GM18868 (cell line): ENCODE results near the gene SQOR.

Experiments used
- ATAC-seq: cut with Tn5 transposase; IDR thresholded peaks from one replicate; pipeline ENCODE4 v1.9.1; 2021; ENCODE audit warnings: mild to moderate bottlenecking, moderate library complexity; ENCODE audit not compliant: unreplicated experiment

SQOR gene

GRCh38 chr15:45634432-45635190 lies at the start of gene SQOR:
Gene SQOR (plus strand): TSS chr15:45635029. CDS start chr15:45658924, 23,895 bp downstream.
- ATAC-seq, result peak; percentile 68

GRCh38 chr15:45585069-45585791 lies 49.6 kb upstream of the SQOR start:
- ATAC-seq, result no peak

DNA sequence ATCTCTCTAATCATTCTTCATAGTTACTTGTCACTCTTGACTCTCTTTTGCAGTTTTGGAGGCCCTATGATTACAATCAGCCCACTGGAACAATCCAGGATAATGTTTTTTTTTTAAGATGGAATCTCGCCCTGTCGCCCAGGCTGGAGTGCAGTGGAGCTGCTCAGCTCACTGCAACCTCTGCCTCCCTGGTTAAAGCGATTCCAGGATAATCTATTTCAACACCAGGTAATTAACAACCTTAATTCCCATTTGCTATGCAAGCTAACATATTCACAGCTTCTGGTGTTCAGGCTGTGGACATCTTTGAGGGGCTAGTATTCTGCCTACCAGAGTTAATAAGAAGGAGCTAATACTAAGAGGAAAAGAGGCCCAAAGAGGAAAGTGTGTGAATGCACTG lies 48.7 kb upstream of the SQOR start:
- no peak for ATAC-seq

DNA sequence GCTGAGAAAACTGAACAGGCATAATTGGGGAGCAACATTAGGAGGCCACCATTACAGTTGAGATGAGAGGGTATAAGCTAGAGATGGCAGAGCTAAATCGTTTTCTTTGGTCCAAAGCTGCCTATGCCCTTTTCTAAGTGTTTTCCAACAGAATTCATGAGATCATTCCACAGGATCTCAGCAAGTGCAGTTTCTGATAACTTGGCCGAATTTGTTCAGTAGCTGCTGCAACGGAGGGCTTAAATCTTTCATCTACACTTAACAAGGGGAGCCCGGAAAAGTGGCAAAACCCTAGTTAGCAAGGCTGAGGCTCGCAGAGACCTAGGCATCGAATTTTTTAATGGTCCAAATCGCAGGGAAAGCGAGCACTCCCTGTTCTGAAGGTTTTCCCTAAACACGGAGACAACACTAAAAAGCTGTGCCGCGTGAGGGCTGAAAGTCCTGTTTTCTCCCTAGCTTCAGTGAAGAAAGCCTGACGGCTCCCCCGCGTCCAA lies 48.2 kb upstream of the SQOR start:
- ATAC-seq, result no peak

DNA sequence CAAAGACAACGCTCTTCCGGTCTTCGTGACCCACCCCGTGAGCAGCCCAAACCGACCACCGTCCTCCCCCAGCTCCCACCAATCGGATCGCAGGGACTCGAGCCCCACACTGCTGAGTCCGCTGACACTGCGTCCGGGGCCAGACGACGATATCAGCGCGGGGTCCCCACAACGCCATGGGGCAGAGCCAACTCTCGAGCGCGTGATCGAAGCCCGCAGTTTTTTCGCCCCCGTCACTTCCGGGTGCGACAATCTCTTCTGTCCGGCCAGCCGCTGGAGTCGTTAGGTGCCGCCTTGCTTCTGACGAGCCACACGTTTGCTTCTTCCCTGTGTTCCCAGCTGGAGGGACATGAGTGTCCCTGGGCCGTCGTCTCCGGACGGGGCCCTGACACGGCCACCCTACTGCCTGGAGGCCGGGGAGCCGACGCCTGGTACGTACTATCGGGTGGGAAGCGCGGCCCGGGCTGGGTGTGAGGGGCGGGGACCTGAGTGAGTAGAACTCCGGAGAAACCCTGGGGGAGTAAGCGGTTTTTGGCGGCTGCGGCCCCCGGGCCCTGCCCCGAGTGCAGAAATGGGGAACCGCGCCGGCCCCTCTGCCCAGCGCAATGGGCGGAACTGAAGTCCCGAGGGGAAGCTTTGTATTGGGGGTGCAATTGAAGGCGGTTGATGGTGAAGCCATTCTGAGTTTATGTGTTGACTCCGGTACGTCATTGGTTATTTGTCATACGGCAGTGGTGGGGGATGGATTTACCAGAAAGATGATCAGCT lies 47.5 kb upstream of the SQOR start, which contains the start of gene BLOC1S6:
Gene BLOC1S6 (plus strand): TSS at position 285 of the 768 bp plus-strand sequence. CDS start 65 bp downstream, at position 350.
- ATAC-seq, result peak; percentile 83

DNA sequence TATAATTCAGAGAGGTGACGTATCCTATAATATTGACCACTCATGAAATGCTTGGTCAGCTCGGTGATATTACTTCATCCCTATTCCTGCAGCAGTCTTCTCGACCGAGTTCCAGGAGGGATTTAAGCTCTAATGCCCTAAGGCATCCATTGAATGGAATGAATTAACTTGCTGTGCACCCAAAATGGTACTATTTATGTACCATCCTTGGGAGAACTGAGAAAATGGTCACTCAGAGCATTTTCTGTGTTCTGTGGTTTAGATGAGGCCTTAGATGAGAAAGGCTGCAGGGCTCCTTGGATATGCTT lies 47.0 kb upstream of the SQOR start:
- no peak for ATAC-seq

GRCh38 chr15:45588219-45588875 lies 46.5 kb upstream of the SQOR start:
- ATAC-seq, result no peak

GRCh38 chr15:45589256-45589655 lies 45.6 kb upstream of the SQOR start:
- ATAC-seq, result no peak

- no peak for ATAC-seq
Observed at GRCh38 chr15:45594319-45594718, 40.5 kb upstream of the SQOR start.

DNA sequence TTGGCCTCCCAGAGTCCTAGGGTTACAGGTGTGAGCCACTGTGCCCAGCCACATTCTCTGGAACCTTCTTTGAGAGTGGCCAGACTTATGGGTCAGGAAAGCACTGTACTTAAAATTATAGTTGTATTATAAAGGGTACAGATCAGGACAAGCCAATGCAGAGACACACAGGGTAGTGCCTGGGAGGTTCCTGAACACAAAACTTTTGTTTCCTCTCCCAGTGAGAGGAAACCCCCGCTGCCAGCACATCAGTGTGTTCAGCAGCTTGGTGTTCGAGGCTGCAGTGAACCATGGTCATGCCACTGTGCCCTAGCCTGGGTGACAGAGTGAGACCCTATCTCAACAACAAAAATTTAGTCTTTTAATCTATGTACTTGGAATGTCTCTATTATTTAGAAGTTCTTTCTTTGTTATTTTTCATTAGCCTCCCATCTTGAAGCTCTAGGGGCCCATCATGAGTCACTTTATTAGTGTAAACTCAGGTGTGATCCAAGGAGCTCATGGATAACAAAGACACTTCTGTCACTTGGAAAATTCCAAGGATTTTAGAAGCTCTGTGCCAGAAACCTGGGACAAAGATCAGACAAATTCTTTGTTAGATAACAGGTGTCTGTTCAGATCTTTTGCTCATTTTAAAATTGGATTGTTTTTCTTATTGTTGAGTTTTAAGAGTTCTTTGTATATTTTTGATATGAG lies 39.8 kb upstream of the SQOR start:
- ATAC-seq, result no peak

DNA sequence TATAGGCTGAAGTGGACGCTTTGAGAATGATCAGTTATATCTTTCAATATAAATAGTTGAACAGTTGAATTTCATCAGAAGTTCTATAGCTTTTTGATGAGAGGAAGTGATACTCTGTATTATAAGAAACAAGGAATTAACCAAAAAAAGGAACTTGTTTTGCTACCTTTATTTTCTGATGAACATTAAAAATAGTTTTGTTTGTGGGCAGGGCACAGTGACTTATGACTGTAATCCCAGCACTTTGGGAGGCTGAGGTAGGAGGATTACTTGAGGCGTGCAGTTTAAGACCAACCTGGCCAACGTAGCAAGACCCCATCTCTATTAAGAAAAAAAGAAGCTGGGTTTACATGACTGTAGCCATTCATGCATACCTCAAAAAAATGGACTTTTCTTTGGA lies 30.9 kb upstream of the SQOR start:
- no peak for ATAC-seq

- no peak for ATAC-seq
Observed at GRCh38 chr15:45604326-45604725, 30.5 kb upstream of the SQOR start.

DNA sequence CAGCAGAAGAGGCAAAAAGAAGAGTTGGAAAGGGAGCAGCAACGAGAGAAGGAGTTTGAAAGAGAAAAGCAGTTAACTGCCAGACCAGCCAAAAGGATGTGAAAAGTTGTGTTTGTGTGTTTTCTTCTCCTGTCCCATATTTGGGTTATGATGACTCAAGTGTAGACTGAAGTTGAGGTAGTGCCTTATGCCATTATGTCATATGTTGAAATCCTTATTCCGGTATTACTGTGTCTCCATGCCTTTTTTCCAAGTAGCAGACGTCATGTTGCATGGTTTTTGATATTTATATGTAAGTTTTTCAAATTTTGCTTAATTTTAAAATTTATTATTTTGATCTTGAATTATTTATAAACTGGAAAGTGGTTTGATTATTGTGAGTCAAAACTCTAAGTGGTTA lies 28.4 kb upstream of the SQOR start:
- ATAC-seq, result no peak

DNA sequence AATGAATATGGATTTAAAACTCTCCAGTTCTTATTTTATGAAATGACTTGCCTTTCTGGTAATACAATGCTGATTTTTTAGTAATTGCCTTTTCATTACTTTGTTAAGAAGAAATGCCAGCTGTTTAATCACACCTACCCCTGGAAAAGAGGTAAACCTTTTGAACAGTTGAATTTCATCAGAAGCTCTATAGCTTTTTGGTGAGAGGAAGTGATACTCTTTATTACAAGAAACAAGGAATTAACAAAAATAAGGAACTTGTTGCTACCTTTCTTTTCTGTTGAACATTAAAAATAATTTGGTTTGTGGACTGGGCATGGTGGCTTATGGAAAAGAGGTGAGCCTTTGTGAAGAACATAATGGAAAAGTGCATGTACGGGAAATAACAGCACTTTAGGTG lies 28.0 kb upstream of the SQOR start:
- no peak for ATAC-seq

DNA sequence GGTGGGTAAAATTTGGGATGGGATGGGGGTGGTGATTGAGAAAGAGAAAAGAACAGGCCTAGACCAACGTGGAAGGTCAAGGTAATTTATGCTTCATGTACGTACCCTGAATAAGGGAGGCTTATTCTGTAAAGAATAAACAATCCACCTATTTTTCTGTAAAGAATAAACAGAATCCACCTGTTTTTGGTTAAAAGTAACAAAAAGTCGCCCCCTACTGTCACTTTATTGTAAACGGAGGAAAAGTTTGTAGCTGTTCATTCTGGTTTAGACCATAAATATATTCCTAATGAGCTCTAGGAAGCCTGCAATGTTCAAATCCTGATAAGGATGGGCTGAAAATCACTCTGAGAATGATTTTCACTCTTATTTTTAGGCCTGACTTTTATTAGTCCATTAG lies 23.5 kb upstream of the SQOR start:
- ATAC-seq, result no peak

GRCh38 chr15:45612790-45613415 lies 21.9 kb upstream of the SQOR start:
- ATAC-seq, result peak; percentile 40

DNA sequence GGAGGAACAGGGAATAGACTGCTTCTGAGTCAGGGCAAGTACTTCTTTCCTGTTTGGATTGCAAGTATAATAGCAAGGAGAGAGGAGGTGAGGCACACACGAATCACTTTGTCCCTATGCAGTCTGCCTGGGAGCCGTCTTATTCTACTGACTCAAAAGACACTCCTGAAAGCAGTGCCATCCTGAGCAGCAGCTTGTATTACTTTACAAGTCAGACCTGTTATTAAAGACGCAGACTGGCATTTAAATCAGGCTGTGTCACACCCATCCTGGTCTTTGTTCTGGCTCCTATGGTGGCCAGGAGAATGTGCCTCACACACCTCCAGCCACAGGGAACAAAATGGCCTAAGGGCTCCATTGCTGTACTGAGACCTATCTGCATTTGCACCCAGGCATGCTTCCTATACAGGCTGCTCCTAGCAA lies 17.9 kb upstream of the SQOR start:
- ATAC-seq, result no peak

DNA sequence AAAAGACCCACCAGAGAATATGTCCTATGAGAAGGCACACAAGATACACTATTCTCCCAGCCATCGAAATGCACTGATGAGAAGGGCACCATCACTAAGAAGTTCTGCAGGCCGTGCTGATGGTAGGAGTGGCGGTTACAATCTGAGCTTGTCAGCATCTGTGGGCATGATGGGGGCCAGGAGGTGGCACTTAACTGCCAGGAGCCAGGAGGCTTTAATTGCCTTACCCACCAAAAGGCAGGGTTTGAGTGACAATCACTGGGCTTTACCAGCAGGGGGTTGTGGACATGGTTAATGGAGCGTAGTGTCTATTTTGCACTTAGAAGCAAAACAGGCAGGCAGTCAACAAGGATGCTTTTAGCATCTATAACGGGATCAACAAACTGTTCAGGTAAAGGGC lies 16.0 kb upstream of the SQOR start:
- ATAC-seq, result no peak

DNA sequence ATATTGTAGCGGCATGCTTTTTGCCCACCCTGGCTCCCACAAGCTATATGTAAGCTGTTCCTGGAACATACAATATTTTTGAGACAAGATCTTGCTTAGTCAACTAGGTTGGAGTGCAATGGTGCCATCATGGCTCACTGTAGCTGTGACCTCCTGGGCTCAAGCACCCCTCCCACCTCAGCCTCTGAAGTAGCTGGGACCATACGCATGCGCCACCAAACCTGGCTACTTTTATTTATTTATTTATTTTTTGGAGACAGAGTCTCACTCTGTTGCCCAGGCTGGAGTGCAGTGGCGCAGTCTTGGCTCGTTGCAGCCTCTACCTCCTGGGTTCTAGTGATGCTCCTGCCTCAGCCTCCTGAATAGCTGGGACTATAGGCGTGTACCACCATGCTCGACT lies 6.7 kb upstream of the SQOR start:
- no peak for ATAC-seq
